Neural cell (in vitro differentiated cells): Measurements from ENCODE around the gene ROR1. TPM values are rescaled to one million over a fixed set of nuclear protein-coding genes. Genes with fewer than 3 reads are reported as not detected.

Source experiments
- H2AFZ ChIP-seq: fragments of 200-600, 300-800 bp; sonication (generic), shearing (Covaris generic); 2 replicates; pipeline ENCODE4 v1.6.0; 2014; ENCODE audit warnings: low read depth, mild to moderate bottlenecking, antibody characterized with exemption, low read length, moderate library complexity
- H3F3A ChIP-seq: fragments of 200-600 bp; shearing (Covaris generic); 2 replicates; pipeline ENCODE4 v1.6.1; 2016; ENCODE audit warnings: mild to moderate bottlenecking, moderate library complexity, mixed read lengths, antibody characterized with exemption, low read length; ENCODE audit not compliant: insufficient read depth, poor library complexity, severe bottlenecking
- H3K27ac ChIP-seq: fragments of 200-600, 300-800 bp; sonication (generic), shearing (Covaris generic); 2 replicates; pipeline ENCODE4 v1.5.1; 2014; ENCODE audit warnings: mild to moderate bottlenecking, low read length, moderate library complexity
- H3K27me3 ChIP-seq: fragments of 300-800, 200-600 bp; sonication (generic), shearing (Covaris generic); 2 replicates; pipeline ENCODE4 v1.6.0; 2014; ENCODE audit warnings: mild to moderate bottlenecking, low read depth, low read length, moderate library complexity; ENCODE audit not compliant: insufficient read depth
- H3K36me3 ChIP-seq: fragments of 300-800, 200-600 bp; sonication (generic), shearing (Covaris generic); 2 replicates; pipeline ENCODE4 v1.5.1; 2014; ENCODE audit warnings: mild to moderate bottlenecking, antibody characterized with exemption, low read length, moderate library complexity; ENCODE audit not compliant: insufficient read depth
- H3K4me2 ChIP-seq: fragments of 300-800, 200-600 bp; sonication (generic), shearing (Covaris generic); 2 replicates; pipeline ENCODE4 v1.6.0; 2014; ENCODE audit warnings: mild to moderate bottlenecking, low read length
- H3K4me3 ChIP-seq: fragments of 300-800, 200-600 bp; sonication (generic), shearing (Covaris generic); 2 replicates; pipeline ENCODE4 v1.5.1; 2014; ENCODE audit warnings: mild to moderate bottlenecking, low read length, moderate library complexity
- H3K79me2 ChIP-seq: fragments of 200-600 bp; shearing (Covaris generic); replicated peaks from 2 replicates; pipeline ENCODE4 v1.6.0; 2014; ENCODE audit warnings: mild to moderate bottlenecking, low read length, moderate library complexity; ENCODE audit not compliant: insufficient read depth
- H3K9ac ChIP-seq: fragments of 300-800, 200-600 bp; sonication (generic), shearing (Covaris generic); 2 replicates; pipeline ENCODE4 v1.6.1; 2016; ENCODE audit warnings: mild to moderate bottlenecking, low read length, mixed read lengths
- H3K9me2 ChIP-seq: fragments of 200-600 bp; shearing (Covaris generic); 2 replicates; pipeline ENCODE4 v1.6.1; 2016; ENCODE audit warnings: mild to moderate bottlenecking, low read length, mixed read lengths; ENCODE audit not compliant: insufficient read depth
- H3K9me3 ChIP-seq: fragments of 200-600, 300-800 bp; sonication (generic), shearing (Covaris generic); 2 replicates; pipeline ENCODE4 v1.6.1; 2016; ENCODE audit warnings: mild to moderate bottlenecking, mixed run types, low read length, moderate library complexity, mixed read lengths
- H4K20me1 ChIP-seq: fragments of 200-600 bp; shearing (Covaris generic); 2 replicates; pipeline ENCODE4 v1.6.1; 2016; ENCODE audit warnings: mild to moderate bottlenecking, mixed run types; ENCODE audit not compliant: insufficient read depth
- CTCF ChIP-seq: fragments of 450-650 bp; IDR thresholded peaks from 2 replicates; pipeline ENCODE4 v1.5.1; 2014; ENCODE audit warnings: antibody characterized with exemption, mild to moderate bottlenecking, moderate library complexity; ENCODE audit not compliant: poor library complexity, severe bottlenecking
- EP300 ChIP-seq: fragments of 450-650 bp; conservative IDR thresholded peaks from 2 replicates; pipeline ENCODE4 v1.6.1; 2014; ENCODE audit warnings: antibody characterized with exemption, mild to moderate bottlenecking, moderate library complexity; ENCODE audit not compliant: poor library complexity, severe bottlenecking
- EZH2 ChIP-seq: fragments of 200-600, 300-800 bp; shearing (Covaris generic), sonication (generic); IDR thresholded peaks from 2 replicates; pipeline ENCODE4 v1.6.1; 2014; ENCODE audit warnings: antibody characterized with exemption, low read length, borderline replicate concordance, mild to moderate bottlenecking; ENCODE audit not compliant: insufficient read depth, poor library complexity, severe bottlenecking
- MXI1 ChIP-seq: fragments of 450-650 bp; conservative IDR thresholded peaks from 2 replicates; pipeline ENCODE4 v1.6.1; 2014; ENCODE audit warnings: antibody characterized with exemption, mild to moderate bottlenecking; ENCODE audit not compliant: poor library complexity, severe bottlenecking
- POLR2AphosphoS5 ChIP-seq: IDR thresholded peaks from 2 replicates; pipeline ENCODE4 v1.6.1; 2012
- RAD21 ChIP-seq: fragments of 450-650 bp; conservative IDR thresholded peaks from 2 replicates; pipeline ENCODE4 v1.6.1; 2014; ENCODE audit warnings: antibody characterized with exemption, mild to moderate bottlenecking, moderate library complexity
- REST ChIP-seq: IDR thresholded peaks from 2 replicates; pipeline ENCODE4 v1.6.1; 2012; ENCODE audit warnings: borderline replicate concordance
- SMC3 ChIP-seq: fragments of 450-650 bp; conservative IDR thresholded peaks from 2 replicates; pipeline ENCODE4 v1.6.1; 2014; ENCODE audit warnings: antibody characterized with exemption, mild to moderate bottlenecking, moderate library complexity; ENCODE audit not compliant: poor library complexity
- TAF1 ChIP-seq: IDR thresholded peaks from 2 replicates; pipeline ENCODE4 v1.6.1; 2012; ENCODE audit warnings: low read depth
- polyA plus RNA-seq: library from polyadenylated mRNA; depleted of rRNA; stranded (reverse); fragments of >200 nt; gene quantifications from 2 replicates; pipeline ENCODE4 v1.2.3, GENCODE V29; 2014

The ROR1 gene
- polyA plus RNA-seq, 1 donor from 2014 or later, result 0.27 TPM

- Histone ChIP-seq H3K9ac (no peak overlapping the region), H4K20me1 (no peaks in the 10 kb centered on the region), H3K9me2 (no peaks in the 10 kb centered on the region), H2AFZ (no peak overlapping the region), H3K27me3 (no peaks in the 10 kb centered on the region), H3K9me3 (no peaks in the 10 kb centered on the region), H3K4me3 (no peak overlapping the region), H3K27ac (no peak overlapping the region), H3F3A (no peaks in the 10 kb centered on the region), H3K79me2 (no peaks in the 10 kb centered on the region), H3K36me3 (no peaks in the 10 kb centered on the region), H3K4me2 (no peak overlapping the region)
- no peak for TF ChIP-seq MXI1
- no peak for TF ChIP-seq TAF1
- TF ChIP-seq RAD21, result no peak
- no peak for TF ChIP-seq SMC3
- TF ChIP-seq POLR2AphosphoS5, result no peak
- no peak for TF ChIP-seq REST
Measured at GRCh38 chr1:64147045-64147724, 373.4 kb downstream of the ROR1 start.

GRCh38 chr1:64147759-64148158 is 373.9 kb downstream of the ROR1 start:
- Histone ChIP-seq H3K36me3 (no peaks in the 10 kb centered on the region), H3K79me2 (no peaks in the 10 kb centered on the region), H3K9me2 (no peaks in the 10 kb centered on the region), H3K9me3 (no peaks in the 10 kb centered on the region), H3K9ac (no peak overlapping the region), H3K4me3 (no peak overlapping the region), H3K27me3 (no peaks in the 10 kb centered on the region), H3K4me2 (no peak overlapping the region), H2AFZ (no peak overlapping the region), H3K27ac (no peak overlapping the region), H3F3A (no peaks in the 10 kb centered on the region), H4K20me1 (no peaks in the 10 kb centered on the region)
- TF ChIP-seq MXI1 (no peak), CTCF (no peak), EP300 (no peak), SMC3 (no peak), TAF1 (no peak), RAD21 (no peak), REST (no peak), EZH2 (no peak), POLR2AphosphoS5 (no peak)
